GM12873 (cell line): ENCODE data around the gene IL4I1.

ENCODE experiments used
- TF ChIP-seq, protein P1 (sequence below): IDR thresholded peaks from 2 replicates; pipeline ENCODE4 v1.5.1; 2012; ENCODE audit warnings: low read depth, mild to moderate bottlenecking, moderate library complexity, low read length, control low read depth; ENCODE audit not compliant: insufficient read depth; ENCODE audit errors: missing control alignments

The IL4I1 gene

GRCh38 chr19:49890349-49891311 lies 6.1 kb downstream of the IL4I1 start:
- TF ChIP-seq, protein P1, sequence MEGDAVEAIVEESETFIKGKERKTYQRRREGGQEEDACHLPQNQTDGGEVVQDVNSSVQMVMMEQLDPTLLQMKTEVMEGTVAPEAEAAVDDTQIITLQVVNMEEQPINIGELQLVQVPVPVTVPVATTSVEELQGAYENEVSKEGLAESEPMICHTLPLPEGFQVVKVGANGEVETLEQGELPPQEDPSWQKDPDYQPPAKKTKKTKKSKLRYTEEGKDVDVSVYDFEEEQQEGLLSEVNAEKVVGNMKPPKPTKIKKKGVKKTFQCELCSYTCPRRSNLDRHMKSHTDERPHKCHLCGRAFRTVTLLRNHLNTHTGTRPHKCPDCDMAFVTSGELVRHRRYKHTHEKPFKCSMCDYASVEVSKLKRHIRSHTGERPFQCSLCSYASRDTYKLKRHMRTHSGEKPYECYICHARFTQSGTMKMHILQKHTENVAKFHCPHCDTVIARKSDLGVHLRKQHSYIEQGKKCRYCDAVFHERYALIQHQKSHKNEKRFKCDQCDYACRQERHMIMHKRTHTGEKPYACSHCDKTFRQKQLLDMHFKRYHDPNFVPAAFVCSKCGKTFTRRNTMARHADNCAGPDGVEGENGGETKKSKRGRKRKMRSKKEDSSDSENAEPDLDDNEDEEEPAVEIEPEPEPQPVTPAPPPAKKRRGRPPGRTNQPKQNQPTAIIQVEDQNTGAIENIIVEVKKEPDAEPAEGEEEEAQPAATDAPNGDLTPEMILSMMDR = no peak

DNA sequence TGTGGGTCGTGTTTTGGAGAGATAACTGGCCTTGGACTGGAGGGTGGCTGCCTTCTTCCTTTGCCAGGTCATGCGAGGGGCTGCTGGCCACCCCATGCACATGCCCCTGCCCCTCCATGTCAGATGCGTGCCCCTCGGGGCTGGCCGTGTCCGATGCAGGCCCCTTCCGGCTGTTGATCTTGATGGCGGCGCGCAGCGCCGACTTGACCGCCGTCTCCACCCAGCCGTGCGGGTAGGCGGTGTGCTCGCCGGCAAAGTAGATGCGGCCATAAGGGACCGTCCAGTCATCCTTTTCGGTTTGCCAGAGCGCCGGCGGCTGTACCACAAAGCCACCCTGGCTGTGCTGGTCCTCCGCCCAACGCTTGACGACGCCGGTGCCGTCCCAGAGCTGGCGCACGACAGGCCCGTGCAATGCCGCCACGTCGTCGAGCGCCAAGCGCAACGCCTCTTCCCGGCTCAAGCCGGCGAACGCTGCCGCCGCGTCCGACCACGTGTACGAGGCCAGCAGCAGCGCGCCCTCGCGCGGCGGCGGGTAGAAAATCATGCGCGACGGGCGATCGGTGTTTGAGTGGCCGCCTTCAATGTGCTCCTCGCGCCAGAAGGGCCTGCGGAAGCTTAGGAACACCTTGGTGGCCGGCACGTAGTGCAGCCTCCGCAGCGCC lies 6.9 kb downstream of the IL4I1 start:
- TF ChIP-seq, protein P1 = peak; percentile 71

GRCh38 chr19:49889038-49889686 lies 7.5 kb downstream of the IL4I1 start:
- TF ChIP-seq, protein P1 = no peak

GRCh38 chr19:49888510-49888824 lies 8.2 kb downstream of the IL4I1 start:
- TF ChIP-seq, protein P1 = no peak

DNA sequence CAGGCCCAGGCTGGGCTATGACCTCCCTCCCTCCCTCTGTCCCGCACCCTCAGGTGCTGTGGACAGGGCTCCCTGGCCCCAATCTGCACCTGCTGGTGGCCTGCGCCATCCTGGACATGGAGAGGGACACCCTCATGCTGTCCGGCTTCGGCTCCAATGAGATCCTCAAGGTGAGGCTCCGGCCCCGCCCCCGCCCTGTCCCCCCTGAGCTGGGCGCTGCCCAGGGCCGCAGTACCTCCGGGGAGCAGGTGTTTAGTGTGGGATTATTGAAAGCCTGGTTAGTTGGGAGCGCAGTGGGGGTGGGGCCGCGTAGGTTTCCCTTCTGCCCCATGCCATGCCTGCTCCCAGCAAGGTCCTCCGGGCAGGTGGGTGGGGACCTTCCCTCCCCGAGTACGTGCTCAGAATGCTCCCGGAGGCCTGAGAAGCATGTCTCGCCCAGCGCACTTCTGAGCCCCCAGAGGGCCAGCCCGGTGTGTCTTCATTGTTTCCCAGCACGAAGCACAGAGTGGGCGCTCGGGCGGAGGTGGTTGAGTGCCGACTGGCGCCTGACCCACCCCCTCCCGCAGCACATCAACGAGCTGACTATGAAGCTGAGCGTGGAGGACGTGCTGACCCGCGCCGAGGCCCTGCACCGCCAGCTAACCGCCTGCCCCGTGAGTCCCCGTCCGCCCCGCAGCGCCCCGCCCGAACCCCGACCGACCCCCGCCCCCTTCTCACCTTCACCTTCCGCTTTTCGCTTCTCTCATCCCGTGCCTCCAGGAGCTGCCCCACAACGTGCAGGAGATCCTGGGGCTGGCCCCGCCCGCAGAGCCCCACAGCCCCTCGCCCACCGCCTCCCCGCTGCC lies 8.8 kb downstream of the IL4I1 start:
- TF ChIP-seq, protein P1 = no peak

GRCh38 chr19:49887037-49887664 lies 9.5 kb downstream of the IL4I1 start:
- TF ChIP-seq, protein P1 = no peak
